ENCODE results near the gene TTC23L.

Gene TTC23L

DNA sequence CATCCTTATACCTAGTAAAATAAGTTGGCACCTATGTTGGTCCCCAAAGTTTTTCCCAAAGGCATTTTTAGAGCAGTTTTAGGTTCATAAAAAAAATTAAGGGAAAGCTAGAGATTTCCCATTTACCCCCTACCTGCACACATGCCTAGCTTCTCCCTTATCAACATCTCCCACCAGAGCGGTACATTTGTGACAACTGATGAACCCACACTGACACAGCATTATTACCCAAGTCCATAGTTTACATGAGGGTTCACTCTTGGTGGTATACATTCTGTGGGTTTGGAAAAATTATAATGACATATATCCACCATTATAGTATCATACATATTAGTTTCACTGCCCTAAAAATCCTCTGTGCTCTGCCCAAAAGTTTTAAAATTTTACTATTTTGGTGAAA lies 64.3 kb downstream of the TTC23L start:
- H3K27ac ChIP-seq (ENCODE audit: low read length) = no peak overlapping the region
- H3K4me3 ChIP-seq (ENCODE audit: low read length) = no peak overlapping the region
- no peaks in the 10 kb centered on the region for H3K4me1 ChIP-seq (ENCODE audit: low read length)
- H3K79me2 ChIP-seq (ENCODE audit: low read length) = no peaks in the 10 kb centered on the region
- TF ChIP-seq EZH2phosphoT487 (IDR thresholded peaks at IDR 0.05; ENCODE audit: low read length) = no peak
- TF ChIP-seq, protein P1, sequence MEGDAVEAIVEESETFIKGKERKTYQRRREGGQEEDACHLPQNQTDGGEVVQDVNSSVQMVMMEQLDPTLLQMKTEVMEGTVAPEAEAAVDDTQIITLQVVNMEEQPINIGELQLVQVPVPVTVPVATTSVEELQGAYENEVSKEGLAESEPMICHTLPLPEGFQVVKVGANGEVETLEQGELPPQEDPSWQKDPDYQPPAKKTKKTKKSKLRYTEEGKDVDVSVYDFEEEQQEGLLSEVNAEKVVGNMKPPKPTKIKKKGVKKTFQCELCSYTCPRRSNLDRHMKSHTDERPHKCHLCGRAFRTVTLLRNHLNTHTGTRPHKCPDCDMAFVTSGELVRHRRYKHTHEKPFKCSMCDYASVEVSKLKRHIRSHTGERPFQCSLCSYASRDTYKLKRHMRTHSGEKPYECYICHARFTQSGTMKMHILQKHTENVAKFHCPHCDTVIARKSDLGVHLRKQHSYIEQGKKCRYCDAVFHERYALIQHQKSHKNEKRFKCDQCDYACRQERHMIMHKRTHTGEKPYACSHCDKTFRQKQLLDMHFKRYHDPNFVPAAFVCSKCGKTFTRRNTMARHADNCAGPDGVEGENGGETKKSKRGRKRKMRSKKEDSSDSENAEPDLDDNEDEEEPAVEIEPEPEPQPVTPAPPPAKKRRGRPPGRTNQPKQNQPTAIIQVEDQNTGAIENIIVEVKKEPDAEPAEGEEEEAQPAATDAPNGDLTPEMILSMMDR (IDR thresholded peaks at IDR 0.05; ENCODE audit: low read length) = no peak
- TF ChIP-seq EZH2 (optimal IDR thresholded peaks at IDR 0.05; ENCODE audit: low read depth, low read length) = no peak
- H3K4me2 ChIP-seq (ENCODE audit: low read depth, low read length) = no peak overlapping the region
- no peak for DNase-seq
- H3K9ac ChIP-seq (ENCODE audit: low read length) = no peak overlapping the region
- H3K9me3 ChIP-seq (replicated peaks; ENCODE audit: insufficient read depth, low read length) = no peaks in the 10 kb centered on the region
- no peaks in the 10 kb centered on the region for H3K27me3 ChIP-seq (replicated peaks; ENCODE audit: insufficient read depth, low read length)
- no peaks in the 10 kb centered on the region for H3K36me3 ChIP-seq (replicated peaks; ENCODE audit: insufficient read depth, low read length)
- no peaks in the 10 kb centered on the region for H4K20me1 ChIP-seq (ENCODE audit: insufficient read depth, low read length)
- H2AFZ ChIP-seq (ENCODE audit: low read length) = no peak overlapping the region
- H3K9me2 ChIP-seq (replicated peaks; ENCODE audit: insufficient read depth, low read length) = no peaks in the 10 kb centered on the region
- no peaks in the 10 kb centered on the region for H3F3A ChIP-seq (ENCODE audit: insufficient read depth, low read length)

GRCh38 chr5:34905564-34905963 lies 66.6 kb downstream of the TTC23L start:
- H2AFZ ChIP-seq (ENCODE audit: low read length) = no peak overlapping the region
- H3K9me2 ChIP-seq (replicated peaks; ENCODE audit: insufficient read depth, low read length) = no peaks in the 10 kb centered on the region
- H3K27ac ChIP-seq (ENCODE audit: low read length) = no peak overlapping the region
- no peaks in the 10 kb centered on the region for H3K27me3 ChIP-seq (replicated peaks; ENCODE audit: insufficient read depth, low read length)
- TF ChIP-seq EZH2phosphoT487 (IDR thresholded peaks at IDR 0.05; ENCODE audit: low read length) = no peak
- no peak for TF ChIP-seq EZH2 (optimal IDR thresholded peaks at IDR 0.05; ENCODE audit: low read depth, low read length)
- TF ChIP-seq, protein P1 (IDR thresholded peaks at IDR 0.05; ENCODE audit: low read length) = peak; percentile 25
- no peak overlapping the region for H3K4me3 ChIP-seq (ENCODE audit: low read length)
- no peak overlapping the region for H3K9ac ChIP-seq (ENCODE audit: low read length)
- no peak overlapping the region for H3K4me2 ChIP-seq (ENCODE audit: low read depth, low read length)
- no peaks in the 10 kb centered on the region for H3K79me2 ChIP-seq (ENCODE audit: low read length)
- H3K9me3 ChIP-seq (replicated peaks; ENCODE audit: insufficient read depth, low read length) = no peaks in the 10 kb centered on the region
- no peak for DNase-seq
- no peaks in the 10 kb centered on the region for H4K20me1 ChIP-seq (ENCODE audit: insufficient read depth, low read length)
- H3K4me1 ChIP-seq (ENCODE audit: low read length) = no peaks in the 10 kb centered on the region
- no peaks in the 10 kb centered on the region for H3F3A ChIP-seq (ENCODE audit: insufficient read depth, low read length)
- H3K36me3 ChIP-seq (replicated peaks; ENCODE audit: insufficient read depth, low read length) = no peaks in the 10 kb centered on the region

- Histone ChIP-seq H3K9ac (ENCODE audit: low read length) (no peak overlapping the region), H3K4me1 (ENCODE audit: low read length) (peaks cover 6% of the 10 kb centered on the region; the same call in 1 of the 2 replicates), H3K9me2 (replicated peaks; ENCODE audit: insufficient read depth, low read length) (no peaks in the 10 kb centered on the region), H3K27ac (ENCODE audit: low read length) (no peak overlapping the region), H3K79me2 (ENCODE audit: low read length) (peaks cover 61% of the 10 kb centered on the region), H3K27me3 (replicated peaks; ENCODE audit: insufficient read depth, low read length) (no peaks in the 10 kb centered on the region), H3K4me2 (ENCODE audit: low read depth, low read length) (no peak overlapping the region), H2AFZ (ENCODE audit: low read length) (no peak overlapping the region), H3K4me3 (ENCODE audit: low read length) (no peak overlapping the region), H3F3A (ENCODE audit: insufficient read depth, low read length) (peaks cover 7% of the 10 kb centered on the region), H3K36me3 (replicated peaks; ENCODE audit: insufficient read depth, low read length) (peaks cover 6% of the 10 kb centered on the region; the same call in 1 of the 2 replicates), H4K20me1 (ENCODE audit: insufficient read depth, low read length) (no peaks in the 10 kb centered on the region), H3K9me3 (replicated peaks; ENCODE audit: insufficient read depth, low read length) (no peaks in the 10 kb centered on the region)
- TF ChIP-seq, protein P1 (IDR thresholded peaks at IDR 0.05; ENCODE audit: low read length) = no peak
- no peak for TF ChIP-seq EZH2 (optimal IDR thresholded peaks at IDR 0.05; ENCODE audit: low read depth, low read length)
- TF ChIP-seq EZH2phosphoT487 (IDR thresholded peaks at IDR 0.05; ENCODE audit: low read length) = no peak
- DNase-seq = no peak
Measured at GRCh38 chr5:34913072-34913471, 74.1 kb downstream of the TTC23L start.

Data from MM.1S (cell line).